Thyroid gland (tissue), 4 donors: ENCODE results near the gene BEND7.

Source experiments
- CTCF ChIP-seq, 6 experiments: fragments of 200-600 bp in 3 of 6; fragments of 450-650 bp in 3 of 6; sonication (generic) in 3 of 6; IDR thresholded peaks; one replicate each; pipeline ENCODE4 v1.5.1; 2016 to 2019; ENCODE audit warnings: antibody characterized with exemption in 6 of 6, mild to moderate bottlenecking in 2 of 6, inconsistent platforms in 1 of 6, moderate library complexity in 1 of 6
- POLR2A ChIP-seq, 2 donors: fragments of 450-650 bp; IDR thresholded peaks; one replicate each; pipeline ENCODE4 v1.6.1; 2017; ENCODE audit warnings: antibody characterized with exemption in 2 of 2, mild to moderate bottlenecking in 2 of 2, moderate library complexity in 1 of 2

- no peak for TF ChIP-seq CTCF (IDR thresholded peaks at IDR 0.05)
- no peak for TF ChIP-seq POLR2A (IDR thresholded peaks at IDR 0.05)
Measured at GRCh38 chr10:13492493-13493180, 36.2 kb downstream of the BEND7 start.
